DMS 273 (cell line): ENCODE measurements around the gene GRK3.
A peak's percentile ranks its signal among the peaks of the same experiment; 100 is the strongest.
"Not testable (repeated sequence)": the region's sequence is repeated elsewhere in the genome, so short reads cannot be mapped to it uniquely, and the experiment has no call there.

Experiments used
- DNase-seq: peaks from one replicate; lab custom pipeline; 2025; ENCODE audit not compliant: unreplicated experiment; lab: John Stamatoyannopoulos, UW

Gene GRK3

GRCh38 chr22:25570486-25570885 is 6.0 kb downstream of the GRK3 start:
- no peak for DNase-seq

GRCh38 chr22:25571969-25572707 is 7.7 kb downstream of the GRK3 start:
- not testable (repeated sequence) for DNase-seq

GRCh38 chr22:25572708-25573171 is 8.3 kb downstream of the GRK3 start:
- no peak for DNase-seq

- no peak for DNase-seq
These were observed 9.4 kb downstream of the GRK3 start for GRCh38 chr22:25573841-25574240.

GRCh38 chr22:25574736-25575135 is 10.3 kb downstream of the GRK3 start:
- no peak for DNase-seq

- DNase-seq: peak; percentile 16
These were observed 11.4 kb downstream of the GRK3 start for GRCh38 chr22:25575674-25576392.

- DNase-seq: not testable (repeated sequence)
These were observed 17.0 kb downstream of the GRK3 start for GRCh38 chr22:25581452-25581851.

GRCh38 chr22:25582946-25583345 is 18.5 kb downstream of the GRK3 start:
- no peak for DNase-seq

GRCh38 chr22:25584993-25585392 is 20.5 kb downstream of the GRK3 start:
- not testable (repeated sequence) for DNase-seq

- DNase-seq: not testable (repeated sequence)
These were observed 25.2 kb downstream of the GRK3 start for GRCh38 chr22:25589664-25590063.

- DNase-seq: not testable (repeated sequence)
These were observed 28.8 kb downstream of the GRK3 start for GRCh38 chr22:25593323-25593722.

GRCh38 chr22:25598609-25599008 is 34.1 kb downstream of the GRK3 start:
- DNase-seq: no peak

- DNase-seq: no peak
These were observed 38.0 kb downstream of the GRK3 start for GRCh38 chr22:25602445-25602844.

GRCh38 chr22:25602916-25603315 is 38.4 kb downstream of the GRK3 start:
- no peak for DNase-seq

GRCh38 chr22:25605146-25605545 is 40.7 kb downstream of the GRK3 start:
- not testable (repeated sequence) for DNase-seq

- DNase-seq: not testable (repeated sequence)
These were observed 41.1 kb downstream of the GRK3 start for GRCh38 chr22:25605565-25605964.

- not testable (repeated sequence) for DNase-seq
These were observed 46.8 kb downstream of the GRK3 start for GRCh38 chr22:25611284-25611683.

GRCh38 chr22:25613131-25613530 is 48.7 kb downstream of the GRK3 start:
- not testable (repeated sequence) for DNase-seq

- DNase-seq: not testable (repeated sequence)
These were observed 49.1 kb downstream of the GRK3 start for GRCh38 chr22:25613558-25613957.

- not testable (repeated sequence) for DNase-seq
These were observed 50.3 kb downstream of the GRK3 start for GRCh38 chr22:25614791-25615190.

GRCh38 chr22:25621986-25622385 is 57.5 kb downstream of the GRK3 start:
- no peak for DNase-seq

- DNase-seq: no peak
These were observed 58.8 kb downstream of the GRK3 start for GRCh38 chr22:25623310-25623734.
